Fibroblast of skin of back (primary cell): Measurements from ENCODE around the gene TUBGCP3.
A peak's percentile ranks its signal among the peaks of the same experiment; 100 is the strongest.
"Not testable (repeated sequence)": the region's sequence is repeated elsewhere in the genome, so short reads cannot be mapped to it uniquely, and the experiment has no call there.

Experiments used
- DNase-seq: peaks from one replicate; pipeline ENCODE4 v3.0.0-alpha.2; 2013

TUBGCP3 gene

DNA sequence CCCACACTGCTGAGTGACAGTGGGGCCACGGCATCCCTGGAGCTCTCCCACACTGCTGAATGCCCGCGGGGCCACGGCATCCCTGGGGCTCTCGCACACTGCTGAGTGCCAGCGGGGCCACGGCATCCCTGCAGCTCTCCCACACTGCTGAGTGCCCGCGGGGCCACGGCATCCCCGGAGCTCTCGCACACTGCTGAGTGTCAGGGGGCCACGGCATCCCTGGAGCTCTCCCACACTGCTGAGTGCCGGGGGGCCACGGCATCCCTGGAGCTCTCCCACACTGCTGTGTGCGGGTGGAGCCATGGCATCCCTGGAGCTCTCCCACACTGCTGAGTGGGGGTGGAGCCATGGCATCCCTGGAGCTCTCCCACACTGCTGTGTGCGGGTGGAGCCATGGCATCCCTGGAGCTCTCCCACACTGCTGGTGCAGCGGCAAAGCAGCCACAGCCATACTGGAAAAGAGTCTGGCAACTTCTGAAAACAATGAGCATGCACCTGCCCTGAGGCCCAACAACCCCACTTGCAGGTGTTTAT is 8.6 kb downstream of the TUBGCP3 start:
- DNase-seq = no peak

DNA sequence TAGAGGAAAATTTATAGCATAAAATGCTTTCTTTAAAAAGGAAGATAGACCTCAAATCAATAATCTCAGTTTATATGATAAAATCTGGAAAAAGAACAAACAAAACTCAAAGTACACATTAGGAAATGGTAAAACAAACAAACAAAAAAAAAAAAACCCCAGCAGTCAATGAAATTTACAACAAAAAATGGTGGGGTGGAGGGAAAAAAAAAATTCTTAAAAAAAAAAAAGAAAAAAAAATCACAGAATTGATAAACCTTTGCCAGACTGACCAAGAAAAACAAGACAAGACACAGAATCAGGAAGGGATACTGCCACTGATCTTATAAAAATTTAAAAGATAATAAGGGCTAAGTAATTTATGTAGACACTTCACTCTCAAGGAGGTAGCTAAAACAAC is 11.2 kb downstream of the TUBGCP3 start:
- DNase-seq = no peak

DNA sequence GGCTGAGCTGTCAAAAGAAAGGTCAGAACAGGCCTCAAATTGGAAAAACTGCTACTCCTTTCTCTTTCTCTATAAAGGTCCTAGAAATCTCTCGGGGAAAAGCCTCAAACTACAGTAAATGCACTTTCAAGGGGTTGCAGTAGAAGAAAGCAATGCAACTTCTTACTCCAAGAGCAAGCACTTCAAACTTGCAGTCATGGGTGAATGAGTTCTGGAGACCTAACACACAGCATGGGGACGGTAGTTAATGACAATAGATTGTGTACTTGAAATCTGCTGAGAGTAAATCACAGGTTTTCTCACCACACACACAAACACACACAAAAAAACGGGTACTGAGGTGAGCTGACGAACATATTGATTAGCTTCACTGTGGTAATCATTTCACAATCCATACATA is 11.8 kb downstream of the TUBGCP3 start:
- no peak for DNase-seq

DNA sequence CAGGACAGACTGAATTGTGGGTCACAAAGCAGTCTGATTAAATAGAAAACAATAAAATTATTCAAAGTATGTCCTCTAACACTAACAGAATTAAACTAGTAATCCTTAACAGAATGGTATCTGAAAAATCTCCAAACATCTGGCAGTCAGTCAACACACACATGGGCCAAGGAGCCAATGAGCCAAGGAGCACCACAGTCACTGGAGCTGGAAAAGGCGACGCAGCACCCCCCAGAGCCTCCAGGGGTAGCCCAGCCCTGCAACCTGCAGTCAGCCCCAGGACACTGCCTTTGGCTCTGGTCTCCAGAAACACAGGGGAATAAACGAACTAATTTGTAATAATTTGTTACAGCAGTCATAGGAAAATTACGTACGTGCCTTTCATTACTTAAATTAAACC is 12.3 kb downstream of the TUBGCP3 start:
- DNase-seq = peak; percentile 70

DNA sequence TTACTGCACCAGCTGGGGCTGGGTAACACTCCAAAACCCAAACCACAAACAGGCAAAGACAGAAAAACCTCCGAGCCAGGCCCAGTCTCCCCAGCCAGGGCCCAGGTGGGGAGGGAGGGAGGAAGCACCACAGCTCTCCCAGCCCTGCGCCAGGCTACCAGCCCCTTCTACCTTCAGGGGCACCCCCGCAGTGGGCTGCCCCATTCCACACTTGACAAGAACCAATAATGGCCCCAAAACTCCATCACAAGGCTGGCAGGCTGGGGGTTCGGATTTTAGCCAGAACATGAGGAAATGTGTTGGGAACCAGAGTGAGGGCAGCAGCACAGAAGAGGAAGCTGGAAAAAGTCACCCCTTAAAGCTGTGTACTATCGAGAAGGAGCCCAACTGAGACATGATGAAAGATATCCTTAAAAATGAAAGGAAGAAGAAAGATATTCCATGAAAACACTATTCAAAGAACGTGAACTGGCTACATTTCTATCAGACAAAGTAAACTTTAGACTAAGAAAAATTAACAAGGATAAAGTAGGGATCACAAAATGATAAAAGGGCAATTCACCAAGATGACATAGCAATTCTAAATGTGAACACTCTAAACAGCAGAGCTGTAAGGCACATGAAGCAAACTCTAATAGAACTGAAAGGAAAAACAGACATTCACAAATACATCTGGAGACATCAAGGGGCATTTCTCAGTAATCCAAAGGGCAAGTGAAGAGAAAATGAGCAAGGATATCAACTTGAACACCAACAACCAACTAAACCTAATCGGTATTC is 12.9 kb downstream of the TUBGCP3 start:
- no peak for DNase-seq

DNA sequence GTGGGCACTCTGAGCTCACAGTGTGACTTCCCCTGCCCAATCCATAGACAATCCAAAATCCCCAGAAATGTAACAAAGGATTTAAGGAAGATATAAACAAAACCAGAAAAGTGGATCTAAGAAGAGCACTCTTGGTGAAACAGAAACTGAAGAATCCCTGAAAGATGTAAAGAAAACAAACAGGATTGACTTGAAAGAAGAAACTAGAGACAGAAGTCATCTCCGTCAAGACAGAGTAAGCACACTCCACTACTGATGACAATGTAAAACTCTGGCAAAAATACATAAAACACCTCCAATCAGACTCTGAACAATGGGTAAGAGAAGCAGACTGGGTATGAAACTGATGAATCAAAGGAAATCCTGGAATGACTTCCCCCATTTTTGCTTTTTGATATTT is 13.5 kb downstream of the TUBGCP3 start:
- DNase-seq = no peak

DNA sequence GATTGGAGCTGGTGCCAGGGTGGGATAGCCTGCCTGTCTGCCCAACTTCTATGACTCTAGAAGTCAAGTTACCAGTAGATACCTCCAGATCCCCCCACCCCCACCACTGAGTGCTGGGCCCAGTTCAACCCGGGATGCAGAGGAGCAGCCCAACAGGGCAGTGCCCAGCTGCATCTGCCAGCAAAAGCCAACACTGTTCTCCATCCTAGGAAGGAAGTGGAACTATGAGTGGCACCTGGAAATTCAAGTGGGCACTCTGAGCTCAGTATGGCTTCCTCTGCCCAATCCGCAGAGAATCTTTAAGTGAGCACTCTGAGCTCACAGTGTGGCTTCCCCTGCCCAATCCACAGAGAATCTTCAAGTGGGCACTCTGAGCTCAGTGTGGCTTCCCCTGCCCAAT is 14.2 kb downstream of the TUBGCP3 start:
- DNase-seq = no peak

DNA sequence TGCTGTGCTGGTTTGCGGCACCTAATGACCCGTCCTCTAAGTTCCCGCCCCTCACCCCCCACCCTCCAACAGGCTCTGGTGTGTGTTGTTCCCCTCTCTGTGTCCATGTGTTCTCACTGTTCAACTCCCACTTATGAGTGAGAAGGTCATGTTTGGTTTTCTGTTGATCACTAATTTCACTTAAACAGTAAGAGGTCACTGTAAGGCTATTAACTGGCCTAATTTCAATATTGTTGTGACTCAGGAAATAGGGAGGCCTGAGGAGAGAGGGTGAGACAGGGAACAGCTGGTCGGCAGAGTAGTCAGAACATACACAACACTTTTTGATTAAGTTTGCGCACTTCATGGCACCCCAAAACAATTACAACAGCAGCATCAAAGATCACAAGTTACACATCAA is 15.6 kb downstream of the TUBGCP3 start:
- no peak for DNase-seq

DNA sequence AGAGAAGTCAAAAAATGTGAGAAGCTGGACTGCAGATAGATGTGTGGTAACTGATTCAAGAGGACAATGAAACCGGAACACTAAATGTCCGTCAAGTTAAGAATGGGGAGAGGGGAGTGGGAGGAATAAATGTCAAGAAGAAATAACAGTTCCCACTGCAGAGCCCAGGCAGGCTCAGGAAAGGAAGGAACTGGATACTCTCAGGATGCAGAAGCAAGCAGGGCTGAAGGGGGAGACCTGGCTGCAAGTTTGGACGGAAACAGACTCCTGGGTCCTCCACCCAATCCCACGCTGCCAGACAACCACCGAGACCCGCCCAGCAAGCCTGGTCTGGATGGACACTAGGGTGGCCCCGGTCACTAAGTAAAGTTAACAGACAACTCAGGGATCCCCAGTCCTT is 18.1 kb downstream of the TUBGCP3 start:
- DNase-seq = no peak

DNA sequence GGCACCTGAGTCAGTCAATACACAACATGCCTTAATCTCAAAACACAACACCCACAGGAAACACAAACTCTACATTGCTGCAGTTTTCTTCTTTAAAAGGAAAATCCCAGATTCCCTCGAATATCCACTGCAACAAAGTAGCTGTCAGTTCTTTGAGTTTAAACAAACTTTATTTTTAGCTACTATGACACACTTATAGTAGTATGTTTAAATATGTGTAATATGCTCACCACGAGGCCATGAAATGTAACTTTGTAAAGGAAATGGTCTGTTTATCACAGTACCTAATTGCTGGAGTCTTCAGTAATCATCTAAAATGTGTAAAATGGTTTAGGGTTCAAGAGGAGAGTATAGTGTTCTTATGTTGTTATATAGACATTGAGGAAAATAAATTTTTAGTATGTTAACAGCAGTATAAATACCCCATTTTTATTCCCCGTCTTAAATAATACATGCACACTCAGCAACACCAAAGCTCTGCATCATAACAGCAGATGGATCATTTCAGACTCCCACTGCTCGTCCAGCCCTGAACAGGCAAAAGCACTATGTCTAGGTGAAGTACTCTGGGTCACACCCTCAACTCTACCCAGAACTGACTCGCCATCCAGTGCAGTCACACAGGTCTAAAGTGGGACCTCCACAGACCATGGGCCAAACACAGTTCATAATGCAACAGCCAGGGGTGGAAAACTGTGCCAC is 20.6 kb downstream of the TUBGCP3 start:
- DNase-seq = peak; percentile 56

DNA sequence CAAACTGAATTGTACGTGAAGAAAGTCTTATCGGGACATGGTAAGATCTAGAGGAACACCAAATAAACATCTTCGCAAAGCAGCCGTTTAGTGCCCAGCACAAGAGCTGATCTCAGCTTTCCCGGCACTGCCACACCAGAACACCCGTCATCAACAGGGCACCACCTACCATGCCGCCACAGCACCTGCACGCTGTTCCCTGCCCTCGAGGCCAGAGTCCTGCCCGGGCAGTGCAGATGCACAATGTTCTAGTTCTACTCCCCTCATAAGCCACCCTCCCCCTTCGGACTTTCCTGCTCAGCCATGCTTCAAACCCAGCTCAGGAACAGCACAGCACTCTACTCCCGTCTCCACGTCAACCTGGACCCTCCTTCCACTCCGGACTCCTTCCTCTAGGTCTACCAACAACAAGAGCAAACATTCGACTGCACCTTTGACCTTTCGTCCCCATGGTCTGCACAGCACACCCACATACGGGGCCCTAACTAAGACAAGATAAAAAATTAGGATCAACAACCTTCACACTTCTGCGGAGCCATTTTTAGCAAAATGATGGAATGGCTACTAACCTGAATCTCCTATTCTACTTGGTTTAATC is 25.1 kb downstream of the TUBGCP3 start:
- DNase-seq = no peak

DNA sequence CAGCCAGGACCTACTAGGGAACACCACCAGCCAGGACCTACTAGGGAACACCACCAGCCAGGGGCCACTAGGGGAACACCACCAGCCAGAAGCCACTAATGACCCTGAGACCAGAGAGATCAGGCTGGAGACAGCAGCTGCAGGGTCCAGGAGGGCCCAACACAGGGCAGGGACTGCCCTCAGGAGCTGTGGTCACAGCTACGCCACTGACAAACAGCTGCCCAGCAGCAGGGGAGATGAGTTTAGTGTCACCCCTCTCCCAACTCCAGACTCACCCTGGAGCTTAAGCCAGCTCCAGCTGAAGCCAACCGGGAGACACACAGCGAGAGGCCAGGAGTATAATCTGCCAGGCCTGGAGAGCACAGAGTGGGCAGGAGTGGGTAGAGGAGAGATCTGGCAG is 25.7 kb downstream of the TUBGCP3 start:
- no peak for DNase-seq

DNA sequence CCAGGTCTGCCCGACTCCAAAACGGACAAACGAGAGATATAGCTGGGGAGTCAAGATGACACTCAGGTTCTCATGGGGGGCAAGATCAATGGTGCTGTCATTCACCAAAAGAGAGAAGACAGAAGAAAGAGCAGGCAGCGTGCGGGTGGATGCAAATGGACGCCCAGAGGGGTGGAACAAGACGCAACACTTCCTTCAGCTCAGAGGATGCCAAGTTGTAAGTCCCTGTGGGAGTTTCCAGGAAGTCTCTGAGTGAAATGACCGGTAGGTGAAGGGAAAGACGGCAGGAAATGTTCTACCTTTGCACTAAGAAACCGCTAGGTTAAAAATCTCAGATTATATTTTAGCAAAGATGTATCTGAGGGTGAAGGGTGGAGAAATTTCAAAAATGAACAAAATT is 26.5 kb downstream of the TUBGCP3 start:
- DNase-seq = no peak

DNA sequence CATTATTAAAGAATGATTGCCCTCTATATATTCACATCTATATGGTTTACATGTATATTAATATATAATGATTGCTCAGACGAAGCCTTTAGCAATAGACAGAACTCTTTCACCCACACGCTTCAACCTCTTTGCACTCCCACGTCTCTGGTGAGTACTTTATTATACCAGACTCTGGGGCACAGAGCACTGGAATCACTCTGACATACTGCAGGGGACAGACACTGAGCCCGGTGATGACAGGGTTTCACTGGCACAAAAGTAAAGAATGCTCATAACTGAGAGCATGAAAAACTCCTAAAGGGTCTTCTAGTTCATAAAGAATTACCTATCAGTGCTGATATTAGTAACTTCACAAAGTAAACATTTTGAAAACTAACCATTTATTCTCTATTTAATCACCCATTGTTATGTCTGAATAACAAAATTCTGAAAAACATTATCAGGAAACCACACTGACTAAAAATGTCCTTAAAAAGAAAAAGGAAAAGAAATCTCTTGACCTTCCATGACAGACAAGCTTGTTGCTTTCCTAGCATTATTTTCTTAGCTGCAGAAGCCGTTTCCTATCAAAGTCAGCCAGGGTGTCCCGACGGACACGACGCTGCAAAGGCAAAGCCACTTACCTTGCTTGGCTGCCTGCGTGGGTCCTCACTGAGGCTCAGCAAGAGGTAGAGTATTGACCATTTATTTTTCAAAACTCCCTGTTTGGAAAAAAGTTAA is 29.1 kb downstream of the TUBGCP3 start:
- no peak for DNase-seq

DNA sequence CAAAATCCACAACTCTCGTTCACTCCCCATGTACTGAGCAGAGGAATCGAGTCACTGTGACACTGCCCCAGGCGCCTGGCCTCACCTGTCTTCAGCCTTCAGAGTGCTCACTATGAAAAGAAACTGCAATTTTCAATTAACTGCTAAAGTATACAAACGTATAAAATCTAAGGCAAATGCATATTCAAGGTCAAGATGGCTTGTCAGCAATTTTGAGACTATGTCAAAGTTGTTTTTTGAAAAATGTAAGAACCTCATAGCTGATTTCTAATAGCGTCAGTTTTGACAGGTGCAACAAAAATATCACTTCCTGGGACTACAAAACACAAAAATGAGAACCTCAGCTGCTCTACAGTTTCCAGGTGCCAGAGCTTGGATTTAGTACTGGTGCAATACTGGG is 31.4 kb downstream of the TUBGCP3 start:
- no peak for DNase-seq

DNA sequence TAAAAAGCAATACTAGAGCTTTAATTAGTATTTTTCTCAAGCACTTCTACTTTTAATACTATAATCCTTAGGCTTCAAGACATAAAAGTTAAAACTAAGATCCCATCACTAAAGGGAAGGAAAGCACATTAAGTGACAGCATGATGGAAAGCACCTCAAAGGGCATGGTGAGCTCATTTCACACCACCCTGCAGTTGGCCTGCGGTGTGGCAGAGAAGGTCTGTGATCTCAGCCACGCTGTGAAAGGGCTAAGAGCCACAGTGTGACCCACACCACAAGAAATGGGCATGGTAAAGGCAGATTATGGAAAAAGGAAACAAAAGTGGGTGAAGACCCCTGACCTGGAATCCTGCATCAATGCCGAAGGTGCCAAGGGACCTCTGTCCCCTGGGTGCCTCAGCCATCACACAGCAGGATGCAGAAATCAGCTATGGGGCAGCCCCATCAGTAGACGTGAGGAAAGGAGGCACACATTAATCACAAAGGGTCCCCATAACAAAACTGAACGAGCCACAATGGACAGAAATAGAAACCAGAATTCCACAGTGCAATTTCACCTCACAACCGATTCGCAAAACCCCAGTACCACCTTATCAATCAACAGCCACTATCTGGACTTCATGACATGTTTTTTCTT is 33.6 kb downstream of the TUBGCP3 start:
- no peak for DNase-seq

DNA sequence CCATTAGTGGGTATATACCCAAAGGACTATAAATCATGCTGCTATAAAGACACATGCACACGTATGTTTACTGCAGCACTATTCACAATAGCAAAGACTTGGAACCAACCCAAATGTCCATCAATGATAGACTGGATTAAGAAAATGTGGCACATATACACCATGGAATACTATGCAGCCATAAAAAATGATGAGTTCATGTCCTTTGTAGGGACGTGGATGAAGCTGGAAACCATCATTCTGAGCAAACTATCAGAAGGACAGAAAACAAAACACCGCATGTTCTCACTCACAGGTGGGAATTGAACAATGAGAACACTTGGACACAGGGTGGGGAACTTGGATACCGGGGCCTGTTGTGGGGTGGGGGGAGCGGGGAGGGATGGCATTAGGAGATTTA is 39.0 kb downstream of the TUBGCP3 start:
- not testable (repeated sequence) for DNase-seq

DNA sequence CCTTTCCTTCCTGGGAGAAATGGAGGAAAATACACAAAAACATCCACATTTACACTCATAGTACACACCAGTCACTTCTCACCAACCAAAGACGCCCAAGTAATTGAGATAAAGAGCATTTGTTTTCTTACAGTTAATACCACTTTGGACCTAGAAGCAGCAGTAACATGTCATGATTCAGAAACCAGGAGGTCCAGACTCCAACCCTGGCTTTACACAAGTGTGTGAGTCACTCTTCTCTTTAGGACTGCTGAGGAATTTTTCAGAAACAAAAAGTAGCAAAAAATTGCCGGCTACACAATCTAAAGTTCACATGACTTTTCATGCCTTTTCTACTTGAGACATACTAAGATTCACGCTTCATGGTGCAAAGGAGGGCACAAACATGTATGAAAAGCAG is 42.1 kb downstream of the TUBGCP3 start:
- peak; percentile 53 for DNase-seq

DNA sequence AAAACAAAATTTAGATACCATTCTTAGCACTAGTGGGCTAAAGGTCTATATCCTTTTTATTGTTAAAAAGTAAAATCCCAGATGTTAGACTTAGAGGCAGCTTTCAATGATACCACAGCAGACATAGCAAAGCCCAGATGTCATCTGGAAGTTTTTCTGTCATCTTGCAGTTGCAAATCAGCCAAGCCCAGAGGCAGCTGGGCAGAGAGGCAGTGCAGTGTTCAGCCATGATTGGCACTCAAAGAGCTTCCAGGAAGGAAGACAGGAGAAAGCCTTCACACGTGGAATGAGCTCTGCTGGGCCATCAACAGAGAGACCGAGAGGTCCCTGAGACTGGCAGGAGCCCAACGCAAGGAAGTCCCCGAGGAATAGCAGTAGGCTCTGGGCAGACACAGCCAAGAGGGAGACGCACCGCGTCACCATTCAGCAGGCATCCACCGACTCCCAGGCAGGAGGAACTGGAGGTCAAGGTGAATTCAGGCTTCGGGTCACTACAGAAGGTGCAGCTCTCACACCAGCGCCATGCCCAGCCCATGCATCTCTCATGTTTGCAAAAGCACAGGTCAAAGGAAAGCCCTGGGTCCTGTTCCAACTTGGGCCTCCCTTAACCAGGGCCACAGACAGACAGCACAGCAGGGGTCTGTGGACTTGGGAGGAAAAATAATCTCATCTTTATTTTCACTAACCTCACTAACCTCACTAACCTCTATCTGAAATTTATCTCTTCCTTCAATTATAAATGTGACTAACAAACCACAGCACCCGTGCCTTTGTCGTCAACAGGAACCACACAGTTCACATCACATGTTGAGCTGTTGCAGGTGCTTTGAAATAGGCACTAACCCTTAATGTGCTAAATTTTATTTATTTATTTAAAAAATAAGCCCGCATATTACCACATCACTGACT is 54.9 kb downstream of the TUBGCP3 start:
- DNase-seq = no peak

DNA sequence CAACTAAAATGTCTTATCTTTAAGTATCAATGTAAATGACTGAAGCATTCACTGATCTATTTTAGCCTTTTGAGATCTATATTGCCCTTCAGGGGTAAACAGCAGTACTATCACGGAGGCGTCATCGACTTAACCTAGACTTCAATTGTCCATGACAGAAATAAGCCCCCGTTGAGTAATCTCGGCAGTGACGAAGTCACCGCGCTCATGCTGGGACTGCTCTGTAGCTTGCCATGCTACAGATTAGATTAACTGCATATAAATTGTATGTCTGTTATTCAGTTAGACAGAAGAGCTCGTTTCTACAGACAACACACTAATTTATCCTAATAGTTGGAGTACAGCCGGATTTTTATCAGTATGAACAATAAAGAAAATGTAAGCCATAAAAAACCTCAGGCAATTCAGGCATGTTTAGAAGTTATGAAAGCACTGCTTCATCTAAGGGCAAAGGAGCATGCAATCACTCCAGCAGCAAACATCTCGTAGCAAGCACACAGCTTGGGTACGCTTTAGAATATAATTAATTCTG is 56.6 kb downstream of the TUBGCP3 start:
- no peak for DNase-seq

DNA sequence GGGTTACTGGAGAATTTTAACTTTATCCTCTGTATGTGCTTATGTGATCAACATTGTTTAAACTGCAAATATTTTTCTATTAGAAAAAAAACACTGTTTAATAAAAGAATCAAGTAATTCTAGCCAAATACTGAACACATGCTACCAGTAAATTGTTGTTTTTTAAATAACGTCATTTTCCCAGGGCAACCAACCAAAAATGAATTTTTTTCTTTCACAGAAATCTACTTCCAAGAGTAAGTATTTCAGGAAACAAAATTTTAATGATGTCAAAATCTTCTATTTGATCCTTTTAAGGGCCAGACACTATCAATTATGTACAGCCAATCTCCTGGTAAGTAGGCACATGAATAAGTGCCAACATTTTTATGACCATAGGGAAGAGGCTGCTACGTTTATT is 57.1 kb downstream of the TUBGCP3 start:
- no peak for DNase-seq
